Liver (tissue), 3 donors: Measurements from ENCODE around the gene NOX4.
"Not testable (repeated sequence)": the region's sequence is repeated elsewhere in the genome, so short reads cannot be mapped to it uniquely, and the experiment has no call there.

Experiments used
- CTCF ChIP-seq: fragments of 150-350 bp; IDR thresholded peaks from 2 replicates; pipeline ENCODE4 v1.5.1; 2017; ENCODE audit warnings: improper control_type of control experiment, low read depth, low read length; ENCODE audit not compliant: missing input control
- EGR1 ChIP-seq, 2 donors: IDR thresholded peaks; 2 replicates each; pipeline ENCODE4 v1.6.1; 2016 to 2018; ENCODE audit warnings: antibody characterized with exemption in 2 of 2, low read depth in 2 of 2
- FOXA1 ChIP-seq: IDR thresholded peaks from 2 replicates; pipeline ENCODE4 v1.6.1; 2016; ENCODE audit warnings: antibody characterized with exemption
- GABPA ChIP-seq, 2 donors: IDR thresholded peaks in 1 of 2; conservative IDR thresholded peaks in 1 of 2; 2 replicates each; pipeline ENCODE4 v1.6.1; 2016; ENCODE audit warnings: antibody characterized with exemption in 2 of 2, mild to moderate bottlenecking in 1 of 2, moderate library complexity in 1 of 2
- HNF4G ChIP-seq: IDR thresholded peaks from 2 replicates; pipeline ENCODE4 v1.6.1; 2016; ENCODE audit warnings: antibody characterized with exemption
- JUND ChIP-seq, 2 donors: IDR thresholded peaks; 2 replicates each; pipeline ENCODE4 v1.6.1; 2016; ENCODE audit warnings: antibody characterized with exemption in 2 of 2
- RAD21 ChIP-seq, 2 donors: IDR thresholded peaks; 2 replicates each; pipeline ENCODE4 v1.6.1; 2016; ENCODE audit warnings: antibody characterized with exemption in 2 of 2, mild to moderate bottlenecking in 2 of 2
- REST ChIP-seq: IDR thresholded peaks from 2 replicates; pipeline ENCODE4 v1.6.1; 2016; ENCODE audit warnings: antibody characterized with exemption, mild to moderate bottlenecking
- SP1 ChIP-seq: IDR thresholded peaks from 2 replicates; pipeline ENCODE4 v1.6.1; 2018; ENCODE audit warnings: antibody characterized with exemption, mild to moderate bottlenecking
- TAF1 ChIP-seq: conservative IDR thresholded peaks from 2 replicates; pipeline ENCODE4 v1.6.1; 2016; ENCODE audit warnings: antibody characterized with exemption, mild to moderate bottlenecking
- YY1 ChIP-seq: IDR thresholded peaks from 2 replicates; pipeline ENCODE4 v1.6.1; 2016; ENCODE audit warnings: antibody characterized with exemption, mild to moderate bottlenecking
- TF ChIP-seq, protein P1 (sequence below): IDR thresholded peaks from 2 replicates; pipeline ENCODE4 v1.6.1; 2016; ENCODE audit warnings: antibody characterized with exemption
- TF ChIP-seq, protein P2 (sequence below): IDR thresholded peaks from 2 replicates; pipeline ENCODE4 v1.6.1; 2016; ENCODE audit warnings: antibody characterized with exemption
- donor health status: healthy.
- donor health status: healthy.

DNA sequence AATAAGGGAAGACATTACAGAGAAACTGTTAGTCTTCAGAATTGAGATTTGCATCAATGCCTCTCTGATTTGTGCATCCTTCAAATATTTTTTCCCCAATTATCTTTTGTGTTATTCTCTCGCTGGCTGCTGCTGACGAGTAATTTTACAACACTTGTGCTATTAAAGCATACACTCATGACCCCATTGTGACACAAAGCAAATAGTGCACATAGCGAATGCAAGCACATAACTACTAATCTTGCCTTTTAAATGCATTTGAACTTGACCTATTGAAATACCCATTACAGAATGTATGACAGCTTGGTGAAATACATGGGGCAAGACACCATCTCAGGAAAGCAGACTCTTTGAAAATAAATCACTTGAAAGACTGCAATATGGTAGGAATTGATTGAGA, 180.6 kb downstream of the NOX4 start:
- not testable (repeated sequence) for TF ChIP-seq CTCF; TAF1; FOXA1; REST; GABPA (IDR thresholded peaks at IDR 0.05 in 1 of 2, conservative IDR thresholded peaks at IDR 0.05 in 1 of 2); RAD21 (IDR thresholded peaks at IDR 0.05); SP1; YY1; JUND (IDR thresholded peaks at IDR 0.05); HNF4G; EGR1 (IDR thresholded peaks at IDR 0.05; ENCODE audit: low read depth in 2 of 2)
- TF ChIP-seq, protein P1, sequence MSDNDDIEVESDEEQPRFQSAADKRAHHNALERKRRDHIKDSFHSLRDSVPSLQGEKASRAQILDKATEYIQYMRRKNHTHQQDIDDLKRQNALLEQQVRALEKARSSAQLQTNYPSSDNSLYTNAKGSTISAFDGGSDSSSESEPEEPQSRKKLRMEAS: not testable (repeated sequence)
- TF ChIP-seq, protein P2, sequence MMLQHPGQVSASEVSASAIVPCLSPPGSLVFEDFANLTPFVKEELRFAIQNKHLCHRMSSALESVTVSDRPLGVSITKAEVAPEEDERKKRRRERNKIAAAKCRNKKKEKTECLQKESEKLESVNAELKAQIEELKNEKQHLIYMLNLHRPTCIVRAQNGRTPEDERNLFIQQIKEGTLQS: not testable (repeated sequence)
